CD8-positive, alpha-beta memory T cell (primary cell): Measurements from ENCODE around the gene TXLNB. TPM values are rescaled to one million over a fixed set of nuclear protein-coding genes. Genes with fewer than 3 reads are reported as not detected.

Source experiments
- CTCF ChIA-PET: fragments of 350-600 bp; sonication (Branson Sonifier 250); formaldehyde crosslinking; loops from one replicate; lab custom pipeline; 2021; ENCODE audit warnings: antibody characterized with exemption; lab: Charles Lee
- POLR2A ChIA-PET: fragments of 350-600 bp; sonication (Branson Sonifier 250); formaldehyde crosslinking; loops from one replicate; lab custom pipeline; 2021; ENCODE audit warnings: antibody characterized with exemption; lab: Charles Lee
- DNase-seq, 5 donors: peaks; one replicate each; pipeline versions ENCODE4 v3.0.0 to v3.0.0-alpha.2; 2020 to 2022; ENCODE audit warnings: mixed read lengths in 1 of 5
- H3K27ac ChIP-seq: one replicate; pipeline ENCODE4 v1.7.0; 2013; ENCODE audit warnings: low read depth, mild to moderate bottlenecking, low read length, moderate library complexity
- H3K27me3 ChIP-seq: 2 replicates; pipeline ENCODE4 v1.7.0; 2013; ENCODE audit warnings: low read length, mild to moderate bottlenecking; ENCODE audit not compliant: insufficient read depth, poor library complexity, severe bottlenecking
- H3K36me3 ChIP-seq: 2 replicates; pipeline ENCODE4 v1.7.0; 2013; ENCODE audit warnings: mild to moderate bottlenecking, low read length, moderate library complexity; ENCODE audit not compliant: insufficient read depth
- H3K4me1 ChIP-seq: 2 replicates; pipeline ENCODE4 v1.7.0; 2013; ENCODE audit warnings: mild to moderate bottlenecking, low read length, moderate library complexity; ENCODE audit not compliant: insufficient read depth
- H3K4me3 ChIP-seq: 2 replicates; pipeline ENCODE4 v1.7.0; 2013; ENCODE audit warnings: mild to moderate bottlenecking, low read length
- H3K9me3 ChIP-seq: 2 replicates; pipeline ENCODE4 v1.7.0; 2013; ENCODE audit warnings: mild to moderate bottlenecking, low read length
- H3K27ac Mint-ChIP-seq, 8 donors: one replicate each; pipeline ENCODE4 v1.8.0; 2020 to 2021; ENCODE audit warnings: mixed read lengths in 8 of 8, mild to moderate bottlenecking in 6 of 8, inconsistent platforms in 3 of 8, moderate library complexity in 3 of 8
- H3K27me3 Mint-ChIP-seq, 2 donors: one replicate each; pipeline ENCODE4 v1.8.0; 2020 to 2021; ENCODE audit warnings: mixed read lengths in 2 of 2, mild to moderate bottlenecking in 1 of 2, moderate library complexity in 1 of 2
- H3K36me3 Mint-ChIP-seq, 3 donors: one replicate each; pipeline ENCODE4 v1.8.0; 2020 to 2021; ENCODE audit warnings: mixed read lengths in 3 of 3, inconsistent platforms in 1 of 3, mild to moderate bottlenecking in 1 of 3
- H3K4me1 Mint-ChIP-seq, 3 donors: one replicate each; pipeline ENCODE4 v1.8.0; 2020 to 2021; ENCODE audit warnings: mixed read lengths in 3 of 3, inconsistent platforms in 1 of 3, mild to moderate bottlenecking in 1 of 3
- H3K4me3 Mint-ChIP-seq, 7 donors: one replicate each; pipeline ENCODE4 v1.8.0; 2020 to 2021; ENCODE audit warnings: mixed read lengths in 7 of 7, mild to moderate bottlenecking in 6 of 7, moderate library complexity in 4 of 7, inconsistent platforms in 2 of 7
- H3K9me3 Mint-ChIP-seq, 5 donors: one replicate each; pipeline ENCODE4 v1.8.0; 2020 to 2022; ENCODE audit warnings: mixed read lengths in 5 of 5, mild to moderate bottlenecking in 3 of 5, moderate library complexity in 2 of 5, inconsistent platforms in 1 of 5
- polyA plus RNA-seq: library from polyadenylated mRNA; unstranded; fragments of 300-500 nt; fragmentation: Illumina TruSeq; gene quantifications from one replicate; pipeline ENCODE4 v1.2.3, GENCODE V29; 2021
- total RNA-seq, 2 experiments: library from RNA; stranded (reverse); gene quantifications; one replicate each; pipeline ENCODE4 v1.2.3, GENCODE V29; 2021

The TXLNB gene
- total and polyA plus RNA-seq, 3 experiments from 2014 or later, result 0.13 to 0.47 (median 0.35) TPM

DNA sequence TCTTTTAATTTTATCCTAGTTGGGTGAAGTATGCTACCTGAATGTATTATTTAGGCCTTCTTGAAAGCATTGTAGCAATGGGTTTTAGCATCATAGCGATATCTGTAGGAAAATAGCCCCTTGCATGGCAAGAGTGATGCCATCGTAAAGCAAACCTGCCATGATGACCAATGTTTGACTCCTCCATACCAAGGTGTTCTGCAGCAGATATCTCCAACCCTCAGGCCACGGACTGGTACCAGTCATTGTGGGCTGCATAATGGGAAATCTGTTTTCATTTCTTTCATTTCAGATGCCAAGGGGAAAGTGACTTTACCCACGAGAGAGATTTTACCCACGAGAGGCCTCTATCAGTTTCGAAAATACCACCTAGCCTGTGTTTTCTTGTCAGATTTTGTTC, 6.2 kb downstream of the TXLNB start:
- Mint-ChIP-seq H3K4me3 (no peak overlapping the region), H3K36me3 (peaks cover 0 to 4% (median 2%) of the 10 kb centered on the region in 3 donors), H3K27me3 (no peaks in the 10 kb centered on the region), H3K9me3 (no peaks in the 10 kb centered on the region), H3K4me1 (peaks cover 25 to 32% (median 26%) of the 10 kb centered on the region in 3 donors), H3K27ac (no peak overlapping the region)
- Histone ChIP-seq H3K36me3 (no peaks in the 10 kb centered on the region), H3K9me3 (no peaks in the 10 kb centered on the region), H3K27me3 (no peaks in the 10 kb centered on the region), H3K4me3 (no peak overlapping the region), H3K27ac (no peak overlapping the region), H3K4me1 (peaks cover 16% of the 10 kb centered on the region)
- POLR2A ChIA-PET, result no interaction called here
- CTCF ChIA-PET, result no interaction called here
- no peak for DNase-seq

DNA sequence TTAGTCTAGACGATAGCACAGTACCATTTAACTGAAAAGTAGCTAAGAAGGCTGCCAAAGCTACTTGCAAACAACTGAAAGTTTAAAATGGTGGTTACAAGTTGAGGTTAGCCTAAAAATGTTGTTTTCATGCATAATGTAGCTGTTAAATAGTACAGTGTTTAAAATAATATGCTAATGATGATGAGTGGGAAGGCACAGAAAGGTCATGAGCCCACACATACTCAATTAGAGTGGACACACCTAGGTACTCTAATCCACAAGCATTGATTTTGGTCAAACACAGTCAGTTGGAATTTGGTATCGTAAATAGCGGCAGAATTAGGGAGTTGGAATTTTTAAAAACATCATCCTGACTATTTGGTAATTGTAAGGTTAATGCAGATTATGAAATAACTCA, 7.0 kb downstream of the TXLNB start:
- Histone ChIP-seq H3K4me1 (peaks cover 16% of the 10 kb centered on the region), H3K27ac (no peak overlapping the region), H3K36me3 (no peaks in the 10 kb centered on the region), H3K27me3 (no peaks in the 10 kb centered on the region), H3K9me3 (no peaks in the 10 kb centered on the region), H3K4me3 (no peak overlapping the region)
- peaks cover 0 to 4% (median 2%) of the 10 kb centered on the region in 3 donors for H3K36me3 Mint-ChIP-seq
- DNase-seq, result no peak
- ChIA-PET POLR2A (interaction anchor here (0.6 kb wide), 1 partner anchor 150 kb away, joined by 3 read pairs; no protein-coding TSS in a partner anchor), CTCF (no interaction called here)
- no peaks in the 10 kb centered on the region for H3K27me3 Mint-ChIP-seq
- no peak overlapping the region for H3K4me3 Mint-ChIP-seq
- H3K9me3 Mint-ChIP-seq, result no peaks in the 10 kb centered on the region
- H3K27ac Mint-ChIP-seq, result no peak overlapping the region
- peaks cover 22 to 31% (median 25%) of the 10 kb centered on the region in 3 donors for H3K4me1 Mint-ChIP-seq

GRCh38 chr6:139282684-139283083, 9.1 kb downstream of the TXLNB start:
- Histone ChIP-seq H3K36me3 (no peaks in the 10 kb centered on the region), H3K4me1 (peaks cover 18% of the 10 kb centered on the region), H3K27me3 (no peaks in the 10 kb centered on the region), H3K9me3 (no peaks in the 10 kb centered on the region), H3K4me3 (no peak overlapping the region), H3K27ac (no peak overlapping the region)
- Mint-ChIP-seq H3K9me3 (no peaks in the 10 kb centered on the region), H3K27ac (no peak overlapping the region), H3K4me1 (peaks cover 20 to 29% (median 24%) of the 10 kb centered on the region in 3 donors), H3K27me3 (no peaks in the 10 kb centered on the region), H3K4me3 (no peak overlapping the region), H3K36me3 (peaks cover 0 to 1% (median 0%) of the 10 kb centered on the region in 3 donors)
- CTCF ChIA-PET, result interaction anchor here (1.1 to 1.2 kb wide), 2 partner anchors 25 to 82 kb away, joined by 3 read pairs; no protein-coding TSS in a partner anchor
- POLR2A ChIA-PET, result interaction anchor here (0.6 kb wide), 1 partner anchor 142 kb away, joined by 8 read pairs; no protein-coding TSS in a partner anchor
- no peak for DNase-seq

DNA sequence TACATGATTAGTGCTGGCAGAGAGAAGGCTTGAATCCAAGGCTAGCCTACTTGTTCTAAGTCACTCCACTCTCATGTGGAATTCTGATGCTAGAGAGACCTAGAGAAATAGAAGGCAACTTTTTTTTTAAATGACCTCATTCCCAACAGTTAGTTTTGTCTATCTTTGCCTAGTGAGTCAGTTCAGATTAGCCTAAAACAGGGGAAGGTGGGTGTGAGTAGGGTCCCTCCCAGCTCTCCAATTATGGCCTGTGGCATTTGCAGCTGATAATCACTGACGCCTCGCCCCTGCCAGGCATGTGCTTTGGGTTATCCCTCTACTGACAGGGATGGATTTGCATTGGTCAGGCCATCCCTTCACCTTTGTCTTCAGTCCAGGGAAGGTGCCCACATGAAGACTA, 13.6 kb downstream of the TXLNB start:
- H3K27me3 ChIP-seq, result no peaks in the 10 kb centered on the region
- Mint-ChIP-seq H3K4me1 (peaks cover 24 to 40% (median 33%) of the 10 kb centered on the region in 3 donors), H3K4me3 (no peak overlapping the region), H3K27ac (peak overlapping the region in 7 of 8 donors; percentile 42 to 94 (median 68)), H3K9me3 (no peaks in the 10 kb centered on the region), H3K27me3 (no peaks in the 10 kb centered on the region), H3K36me3 (peaks cover 0 to 3% (median 0%) of the 10 kb centered on the region in 3 donors)
- peaks cover 18% of the 10 kb centered on the region for H3K4me1 ChIP-seq
- DNase-seq, result no peak
- CTCF ChIA-PET, result interaction anchor here (1.0 kb wide), 1 partner anchor 86 kb away, joined by 3 read pairs; no protein-coding TSS in a partner anchor
- H3K27ac ChIP-seq, result no peak overlapping the region
- H3K4me3 ChIP-seq, result no peak overlapping the region
- H3K36me3 ChIP-seq, result no peaks in the 10 kb centered on the region
- POLR2A ChIA-PET, result no interaction called here
- H3K9me3 ChIP-seq, result no peaks in the 10 kb centered on the region

DNA sequence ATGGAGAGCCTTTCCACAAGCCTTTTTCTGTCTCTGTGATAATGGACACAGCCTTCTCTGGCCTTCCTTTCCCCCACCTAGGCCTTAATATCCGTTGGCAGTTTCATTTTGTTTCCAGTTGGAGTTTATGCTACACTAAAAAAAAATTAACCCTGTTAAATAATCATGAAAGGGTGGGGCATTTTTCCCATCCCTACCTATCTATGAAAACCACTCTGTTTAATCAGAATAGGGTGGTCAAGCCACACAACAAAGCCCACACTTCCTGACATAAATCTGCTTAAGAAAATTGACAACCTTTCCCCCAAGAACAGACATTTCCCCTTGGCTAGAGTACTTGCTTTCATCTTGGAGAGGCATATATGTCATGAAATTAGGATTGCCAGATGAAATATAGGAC, 14.2 kb downstream of the TXLNB start:
- no peaks in the 10 kb centered on the region for H3K27me3 Mint-ChIP-seq
- ChIA-PET POLR2A (no interaction called here), CTCF (no interaction called here)
- no peak overlapping the region for H3K4me3 ChIP-seq
- no peaks in the 10 kb centered on the region for H3K9me3 Mint-ChIP-seq
- no peak for DNase-seq
- no peaks in the 10 kb centered on the region for H3K36me3 ChIP-seq
- H3K36me3 Mint-ChIP-seq, result peaks cover 0 to 3% (median 0%) of the 10 kb centered on the region in 3 donors
- no peak overlapping the region for H3K4me3 Mint-ChIP-seq
- peaks cover 24 to 40% (median 33%) of the 10 kb centered on the region in 3 donors for H3K4me1 Mint-ChIP-seq
- H3K9me3 ChIP-seq, result no peaks in the 10 kb centered on the region
- no peak overlapping the region for H3K27ac ChIP-seq
- H3K4me1 ChIP-seq, result peaks cover 18% of the 10 kb centered on the region
- H3K27ac Mint-ChIP-seq, result peak overlapping the region in 1 of 8 donors; percentile 43
- no peaks in the 10 kb centered on the region for H3K27me3 ChIP-seq

DNA sequence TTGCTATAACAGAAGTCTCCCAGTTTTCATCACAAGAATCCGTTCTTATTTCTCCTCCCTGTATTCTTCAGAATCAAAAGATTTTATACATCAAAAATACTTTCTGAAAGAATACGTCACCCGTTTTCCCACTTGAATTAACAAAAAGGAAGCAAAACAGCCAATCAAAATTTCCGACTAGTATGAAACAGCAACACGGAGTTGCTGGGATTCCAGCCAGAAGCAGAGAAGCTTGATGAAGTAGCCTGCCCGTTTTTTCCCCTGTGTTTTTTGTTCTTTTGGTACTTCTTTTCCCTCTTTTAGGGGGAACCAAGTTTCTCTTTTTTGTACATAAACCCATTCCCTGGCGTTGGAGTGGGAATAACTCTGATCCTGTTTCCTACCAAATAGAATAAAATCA, 14.6 kb downstream of the TXLNB start:
- H3K27me3 Mint-ChIP-seq, result no peaks in the 10 kb centered on the region

GRCh38 chr6:139275279-139276055, 16.3 kb downstream of the TXLNB start:
- Mint-ChIP-seq H3K9me3 (no peaks in the 10 kb centered on the region), H3K27ac (peak overlapping the region in 2 of 8 donors; percentile 54 to 62)
- CTCF ChIA-PET, result interaction anchor here (1.2 kb wide), 1 partner anchor 17 kb away, joined by 3 read pairs; the partner anchor contains the start of gene TXLNB

More for the DNA sequence above, 14.6 kb downstream of the TXLNB start:
- H3K27ac ChIP-seq, result no peak overlapping the region
- H3K4me3 ChIP-seq, result no peak overlapping the region
- H3K4me1 Mint-ChIP-seq, result peaks cover 24 to 40% (median 33%) of the 10 kb centered on the region in 3 donors
- H3K36me3 ChIP-seq, result no peaks in the 10 kb centered on the region
- H3K9me3 ChIP-seq, result no peaks in the 10 kb centered on the region
- no peaks in the 10 kb centered on the region for H3K9me3 Mint-ChIP-seq
- H3K4me3 Mint-ChIP-seq, result no peak overlapping the region
- H3K36me3 Mint-ChIP-seq, result peaks cover 0 to 3% (median 0%) of the 10 kb centered on the region in 3 donors
- peaks cover 18% of the 10 kb centered on the region for H3K4me1 ChIP-seq
- ChIA-PET CTCF (no interaction called here), POLR2A (no interaction called here)
- H3K27ac Mint-ChIP-seq, result peak overlapping the region in 3 of 8 donors; percentile 19 to 54 (median 22)
- H3K27me3 ChIP-seq, result no peaks in the 10 kb centered on the region
- DNase-seq, result no peak

GRCh38 chr6:139271056-139271455, 20.7 kb downstream of the TXLNB start:
- Histone ChIP-seq H3K27ac (no peak overlapping the region), H3K9me3 (no peaks in the 10 kb centered on the region), H3K4me1 (no peaks in the 10 kb centered on the region), H3K4me3 (no peak overlapping the region), H3K27me3 (no peaks in the 10 kb centered on the region), H3K36me3 (no peaks in the 10 kb centered on the region)
- Mint-ChIP-seq H3K27ac (no peak overlapping the region), H3K4me1 (peaks cover 3 to 9% (median 6%) of the 10 kb centered on the region in 3 donors), H3K36me3 (peaks cover 0 to 3% (median 0%) of the 10 kb centered on the region in 3 donors), H3K27me3 (no peaks in the 10 kb centered on the region), H3K4me3 (no peak overlapping the region), H3K9me3 (no peaks in the 10 kb centered on the region)
- ChIA-PET CTCF (interaction anchor here (1.2 kb wide), 1 partner anchor 51 kb away, joined by 4 read pairs; no protein-coding TSS in a partner anchor), POLR2A (no interaction called here)
- no peak for DNase-seq

More at GRCh38 chr6:139275279-139276055, 16.3 kb downstream of the TXLNB start:
- no peak for DNase-seq
- H3K27me3 Mint-ChIP-seq, result no peaks in the 10 kb centered on the region
- H3K36me3 Mint-ChIP-seq, result peaks cover 0 to 1% (median 0%) of the 10 kb centered on the region in 3 donors
- Histone ChIP-seq H3K36me3 (no peaks in the 10 kb centered on the region), H3K9me3 (no peaks in the 10 kb centered on the region), H3K27me3 (no peaks in the 10 kb centered on the region), H3K27ac (no peak overlapping the region), H3K4me3 (no peak overlapping the region), H3K4me1 (peaks cover 15% of the 10 kb centered on the region)
- peaks cover 22 to 37% (median 29%) of the 10 kb centered on the region in 3 donors for H3K4me1 Mint-ChIP-seq
- H3K4me3 Mint-ChIP-seq, result no peak overlapping the region
- POLR2A ChIA-PET, result no interaction called here
